ENCODE results near the gene NIP7. TPM values are rescaled to one million over a fixed set of nuclear protein-coding genes. Genes with fewer than 3 reads are reported as not detected.

Gene NIP7
- polyA plus RNA-seq, 2 donors: 16.4 to 22.3 TPM

DNA sequence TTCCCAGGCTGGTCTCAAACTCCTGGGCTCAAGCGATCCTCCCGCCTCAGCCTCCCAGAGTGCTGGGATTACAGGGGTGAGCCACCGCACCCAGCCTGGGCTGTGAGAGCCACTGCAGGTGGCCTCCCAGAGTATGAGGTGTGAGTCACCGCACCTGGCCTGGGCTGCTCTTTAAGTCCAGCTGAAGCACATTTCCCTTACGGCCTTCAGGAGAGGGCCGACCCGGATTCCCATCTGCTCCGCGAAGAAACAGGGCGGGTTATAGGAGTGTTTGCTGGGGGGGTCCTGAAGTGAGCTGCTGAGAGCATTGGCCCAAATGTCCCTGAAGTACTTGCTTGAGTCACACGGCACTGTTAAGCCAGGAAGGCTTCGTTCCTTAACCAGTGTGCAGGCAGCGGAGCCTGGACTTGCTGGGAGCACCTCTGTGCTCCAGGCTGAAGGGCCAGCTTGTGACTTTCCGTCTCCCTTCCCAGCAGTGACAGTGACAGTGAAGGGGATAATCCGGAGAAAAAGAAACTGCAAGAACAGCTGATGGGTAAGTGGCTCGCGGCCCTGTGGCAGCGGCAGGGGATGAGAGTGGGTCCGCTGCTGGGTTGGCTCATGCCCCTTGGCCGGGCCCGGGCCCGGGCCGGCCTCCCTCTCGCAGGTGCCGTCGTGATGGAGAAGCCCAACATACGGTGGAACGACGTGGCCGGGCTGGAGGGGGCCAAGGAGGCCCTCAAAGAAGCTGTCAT is 21.2 kb upstream of the NIP7 start:
- Histone ChIP-seq H3K27me3 (ENCODE audit: control insufficient read depth in 1 of 2, insufficient read depth in 2 of 2, low read length in 2 of 2) (no peaks in the 10 kb centered on the region), H3K4me1 (ENCODE audit: control insufficient read depth in 2 of 2, insufficient read depth in 2 of 2, low read length in 1 of 2) (no peaks in the 10 kb centered on the region), H3K36me3 (ENCODE audit: control insufficient read depth in 2 of 2, insufficient read depth in 2 of 2, low read length in 1 of 2) (peaks cover 31 to 70% of the 10 kb centered on the region in 2 donors), H3K27ac (ENCODE audit: low read depth in 2 of 2, low read length in 1 of 2) (no peak overlapping the region), H3K4me3 (ENCODE audit: low read depth in 1 of 2, low read length in 2 of 2) (no peak overlapping the region), H3K9me3 (ENCODE audit: control insufficient read depth in 2 of 2, insufficient read depth in 1 of 2, low read depth in 1 of 2, low read length in 1 of 2) (no peaks in the 10 kb centered on the region)
- 92 to 93% methylated on average over 30 of the region's 30 CpGs for WGBS, 2 donors

DNA sequence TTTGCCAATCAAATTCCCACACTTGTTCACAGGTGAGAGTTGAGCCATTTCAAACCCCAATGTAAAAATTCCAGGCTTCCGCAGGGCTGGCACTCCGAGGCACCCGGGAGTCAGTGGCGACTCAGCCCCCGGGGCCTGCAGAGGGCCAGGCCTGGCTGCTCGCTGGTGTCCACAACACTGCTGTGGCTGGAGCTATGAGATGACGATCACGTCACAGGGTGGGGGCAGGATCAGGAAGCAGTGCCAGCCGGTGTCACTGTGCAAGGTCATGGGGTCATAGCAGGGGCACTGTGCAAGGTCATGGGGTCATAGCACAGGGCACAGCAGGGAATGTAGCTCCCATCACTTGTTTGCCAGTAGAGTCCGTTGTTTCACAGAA is 20.7 kb upstream of the NIP7 start:
- H3K36me3 ChIP-seq (ENCODE audit: control insufficient read depth in 2 of 2, insufficient read depth in 2 of 2, low read length in 1 of 2): peaks cover 31 to 72% of the 10 kb centered on the region in 2 donors
- no peaks in the 10 kb centered on the region for H3K9me3 ChIP-seq (ENCODE audit: control insufficient read depth in 2 of 2, insufficient read depth in 1 of 2, low read depth in 1 of 2, low read length in 1 of 2)

DNA sequence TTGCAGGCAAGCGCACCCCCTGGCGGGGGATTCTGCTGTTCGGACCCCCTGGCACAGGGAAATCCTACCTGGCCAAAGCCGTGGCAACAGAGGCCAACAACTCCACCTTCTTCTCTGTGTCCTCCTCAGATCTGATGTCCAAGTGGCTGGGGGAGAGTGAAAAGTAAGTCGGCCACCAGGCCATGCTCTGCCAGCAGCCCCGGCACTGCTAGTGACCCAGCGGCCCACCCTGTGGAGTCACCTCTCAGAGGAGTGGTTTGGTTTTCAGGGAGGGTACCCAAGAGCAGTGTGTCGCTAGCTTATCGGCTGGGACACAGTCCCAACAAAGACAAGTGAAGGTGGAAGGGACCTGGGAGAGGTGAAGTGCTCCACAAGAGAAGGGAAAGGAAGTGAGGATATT is 20.2 kb upstream of the NIP7 start:
- Histone ChIP-seq H3K4me1 (ENCODE audit: control insufficient read depth in 2 of 2, insufficient read depth in 2 of 2, low read length in 1 of 2) (no peaks in the 10 kb centered on the region), H3K4me3 (ENCODE audit: low read depth in 1 of 2, low read length in 2 of 2) (no peak overlapping the region), H3K27me3 (ENCODE audit: control insufficient read depth in 1 of 2, insufficient read depth in 2 of 2, low read length in 2 of 2) (no peaks in the 10 kb centered on the region), H3K9me3 (ENCODE audit: control insufficient read depth in 2 of 2, insufficient read depth in 1 of 2, low read depth in 1 of 2, low read length in 1 of 2) (no peaks in the 10 kb centered on the region), H3K36me3 (ENCODE audit: control insufficient read depth in 2 of 2, insufficient read depth in 2 of 2, low read length in 1 of 2) (peaks cover 33 to 73% of the 10 kb centered on the region in 2 donors), H3K27ac (ENCODE audit: low read depth in 2 of 2, low read length in 1 of 2) (no peak overlapping the region)
- WGBS, 2 donors: 88 to 91% methylated on average over 9 of the region's 9 CpGs

More for the DNA sequence above, 20.7 kb upstream of the NIP7 start:
- WGBS, 2 donors: 74 to 82% methylated on average over 10 of the region's 10 CpGs
- no peaks in the 10 kb centered on the region for H3K27me3 ChIP-seq (ENCODE audit: control insufficient read depth in 1 of 2, insufficient read depth in 2 of 2, low read length in 2 of 2)
- H3K4me1 ChIP-seq (ENCODE audit: control insufficient read depth in 2 of 2, insufficient read depth in 2 of 2, low read length in 1 of 2): no peaks in the 10 kb centered on the region
- H3K27ac ChIP-seq (ENCODE audit: low read depth in 2 of 2, low read length in 1 of 2): no peak overlapping the region
- no peak overlapping the region for H3K4me3 ChIP-seq (ENCODE audit: low read depth in 1 of 2, low read length in 2 of 2)

DNA sequence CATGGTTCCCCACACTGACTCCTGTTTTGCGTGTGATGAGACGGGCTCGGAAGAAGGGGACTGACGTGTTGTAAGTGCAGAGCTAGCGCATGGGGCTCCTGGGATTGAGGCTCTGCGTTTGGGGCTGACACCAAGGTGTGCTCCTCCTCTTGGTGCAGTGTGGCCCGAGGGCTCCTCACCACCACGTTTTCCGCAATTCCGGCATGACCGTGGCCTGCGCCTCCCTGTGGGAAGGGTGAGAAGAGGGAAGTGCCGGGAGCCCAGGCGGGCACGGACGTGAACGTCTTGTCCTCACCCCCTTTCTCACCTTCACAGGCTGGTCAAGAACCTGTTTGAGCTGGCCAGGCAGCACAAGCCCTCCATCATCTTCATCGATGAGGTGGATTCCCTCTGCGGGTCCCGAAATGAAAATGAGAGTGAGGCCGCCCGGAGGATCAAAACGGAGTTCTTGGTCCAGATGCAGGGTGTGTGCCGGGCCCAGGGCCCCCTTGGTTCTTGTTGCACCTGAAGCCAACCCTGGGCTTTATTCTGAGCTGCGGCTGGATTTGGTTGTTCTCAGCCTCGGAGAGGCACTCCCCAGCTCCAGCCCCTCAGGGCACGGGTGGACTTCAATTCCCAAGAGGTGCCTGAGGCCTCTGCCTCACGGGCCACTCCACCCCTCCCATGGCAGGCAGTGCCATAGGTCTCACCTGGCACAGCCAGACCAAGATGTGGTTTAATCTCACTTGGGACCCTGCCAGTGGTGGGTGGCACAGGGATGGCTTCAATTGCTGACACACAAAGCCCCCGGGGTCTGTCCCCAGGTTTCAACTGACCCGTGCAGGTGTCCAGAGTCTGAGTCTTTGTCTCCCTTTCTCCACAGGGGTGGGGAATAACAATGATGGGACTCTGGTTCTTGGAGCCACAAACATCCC is 19.5 kb upstream of the NIP7 start:
- Histone ChIP-seq H3K36me3 (ENCODE audit: control insufficient read depth in 2 of 2, insufficient read depth in 2 of 2, low read length in 1 of 2) (peaks cover 33 to 74% of the 10 kb centered on the region in 2 donors), H3K27me3 (ENCODE audit: control insufficient read depth in 1 of 2, insufficient read depth in 2 of 2, low read length in 2 of 2) (no peaks in the 10 kb centered on the region), H3K9me3 (ENCODE audit: control insufficient read depth in 2 of 2, insufficient read depth in 1 of 2, low read depth in 1 of 2, low read length in 1 of 2) (no peaks in the 10 kb centered on the region), H3K4me3 (ENCODE audit: low read depth in 1 of 2, low read length in 2 of 2) (no peak overlapping the region), H3K27ac (ENCODE audit: low read depth in 2 of 2, low read length in 1 of 2) (no peak overlapping the region), H3K4me1 (ENCODE audit: control insufficient read depth in 2 of 2, insufficient read depth in 2 of 2, low read length in 1 of 2) (peaks cover 0 to 3% of the 10 kb centered on the region in 2 donors)
- WGBS, 2 donors: 88 to 90% methylated on average over 30 of the region's 30 CpGs

DNA sequence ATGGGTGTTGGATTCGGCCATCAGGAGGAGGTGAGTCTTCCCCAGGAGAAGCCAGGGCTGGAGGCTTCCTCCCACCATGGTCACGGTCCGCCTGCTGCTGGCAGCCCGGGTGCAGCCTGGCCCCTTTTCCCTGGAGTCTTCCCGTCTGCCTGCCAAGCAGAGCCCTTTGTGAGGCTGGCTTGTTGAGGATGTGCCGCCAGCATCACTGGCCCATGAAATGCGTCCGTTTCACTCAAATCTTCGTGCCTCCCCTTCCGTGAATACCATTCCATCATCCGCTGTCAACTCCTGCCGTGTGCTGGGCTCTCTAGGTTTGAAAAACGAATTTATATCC is 18.9 kb upstream of the NIP7 start:
- Histone ChIP-seq H3K9me3 (ENCODE audit: control insufficient read depth in 2 of 2, insufficient read depth in 1 of 2, low read depth in 1 of 2, low read length in 1 of 2) (no peaks in the 10 kb centered on the region), H3K27me3 (ENCODE audit: control insufficient read depth in 1 of 2, insufficient read depth in 2 of 2, low read length in 2 of 2) (no peaks in the 10 kb centered on the region), H3K4me3 (ENCODE audit: low read depth in 1 of 2, low read length in 2 of 2) (no peak overlapping the region), H3K36me3 (ENCODE audit: control insufficient read depth in 2 of 2, insufficient read depth in 2 of 2, low read length in 1 of 2) (peaks cover 33 to 72% of the 10 kb centered on the region in 2 donors), H3K27ac (ENCODE audit: low read depth in 2 of 2, low read length in 1 of 2) (no peak overlapping the region), H3K4me1 (ENCODE audit: control insufficient read depth in 2 of 2, insufficient read depth in 2 of 2, low read length in 1 of 2) (peaks cover 0 to 3% of the 10 kb centered on the region in 2 donors)
- 73 to 81% methylated on average over 13 of the region's 13 CpGs for WGBS, 2 donors

DNA sequence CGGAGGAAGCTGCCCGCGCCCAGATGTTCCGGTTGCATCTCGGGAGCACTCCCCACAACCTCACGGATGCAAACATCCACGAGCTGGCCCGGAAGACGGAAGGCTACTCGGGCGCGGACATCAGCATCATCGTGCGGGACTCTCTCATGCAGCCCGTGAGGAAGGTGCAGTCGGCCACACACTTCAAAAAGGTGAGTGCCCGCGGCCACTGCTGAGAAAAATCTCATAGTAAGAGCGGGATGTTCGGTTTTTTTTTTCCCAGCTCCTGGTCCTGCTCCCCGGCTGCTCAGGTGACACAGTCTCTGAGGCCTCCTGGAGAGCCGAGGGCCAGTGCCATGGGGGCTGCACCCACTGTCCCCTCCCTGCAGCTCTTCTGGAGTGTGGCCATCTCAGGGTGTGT is 18.5 kb upstream of the NIP7 start:
- Histone ChIP-seq H3K4me1 (ENCODE audit: control insufficient read depth in 2 of 2, insufficient read depth in 2 of 2, low read length in 1 of 2) (peaks cover under 1 to 5% of the 10 kb centered on the region in 2 donors), H3K27me3 (ENCODE audit: control insufficient read depth in 1 of 2, insufficient read depth in 2 of 2, low read length in 2 of 2) (no peaks in the 10 kb centered on the region), H3K9me3 (ENCODE audit: control insufficient read depth in 2 of 2, insufficient read depth in 1 of 2, low read depth in 1 of 2, low read length in 1 of 2) (no peaks in the 10 kb centered on the region), H3K36me3 (ENCODE audit: control insufficient read depth in 2 of 2, insufficient read depth in 2 of 2, low read length in 1 of 2) (peaks cover 29 to 71% of the 10 kb centered on the region in 2 donors), H3K27ac (ENCODE audit: low read depth in 2 of 2, low read length in 1 of 2) (no peak overlapping the region), H3K4me3 (ENCODE audit: low read depth in 1 of 2, low read length in 2 of 2) (no peak overlapping the region)
- 91% methylated on average over 22 of the region's 22 CpGs for WGBS, 2 donors

GRCh38 chr16:69322343-69322742 is 17.2 kb upstream of the NIP7 start:
- Histone ChIP-seq H3K27ac (ENCODE audit: low read depth in 2 of 2, low read length in 1 of 2) (no peak overlapping the region), H3K27me3 (ENCODE audit: control insufficient read depth in 1 of 2, insufficient read depth in 2 of 2, low read length in 2 of 2) (no peaks in the 10 kb centered on the region), H3K36me3 (ENCODE audit: control insufficient read depth in 2 of 2, insufficient read depth in 2 of 2, low read length in 1 of 2) (peaks cover 20 to 63% of the 10 kb centered on the region in 2 donors), H3K4me1 (ENCODE audit: control insufficient read depth in 2 of 2, insufficient read depth in 2 of 2, low read length in 1 of 2) (peaks cover 2 to 5% of the 10 kb centered on the region in 2 donors), H3K4me3 (ENCODE audit: low read depth in 1 of 2, low read length in 2 of 2) (no peak overlapping the region), H3K9me3 (ENCODE audit: control insufficient read depth in 2 of 2, insufficient read depth in 1 of 2, low read depth in 1 of 2, low read length in 1 of 2) (no peaks in the 10 kb centered on the region)
- WGBS, 2 donors: 88 to 92% methylated on average over 7 of the region's 7 CpGs

- Histone ChIP-seq H3K4me1 (ENCODE audit: control insufficient read depth in 2 of 2, insufficient read depth in 2 of 2, low read length in 1 of 2) (peaks cover 4 to 7% of the 10 kb centered on the region in 2 donors), H3K9me3 (ENCODE audit: control insufficient read depth in 2 of 2, insufficient read depth in 1 of 2, low read depth in 1 of 2, low read length in 1 of 2) (no peaks in the 10 kb centered on the region), H3K27me3 (ENCODE audit: control insufficient read depth in 1 of 2, insufficient read depth in 2 of 2, low read length in 2 of 2) (no peaks in the 10 kb centered on the region), H3K27ac (ENCODE audit: low read depth in 2 of 2, low read length in 1 of 2) (no peak overlapping the region), H3K4me3 (ENCODE audit: low read depth in 1 of 2, low read length in 2 of 2) (no peak overlapping the region), H3K36me3 (ENCODE audit: control insufficient read depth in 2 of 2, insufficient read depth in 2 of 2, low read length in 1 of 2) (peaks cover 20 to 58% of the 10 kb centered on the region in 2 donors)
- WGBS, 2 donors: 87 to 93% methylated on average over 14 of the region's 14 CpGs
Measured at GRCh38 chr16:69323415-69323814, 16.2 kb upstream of the NIP7 start.

DNA sequence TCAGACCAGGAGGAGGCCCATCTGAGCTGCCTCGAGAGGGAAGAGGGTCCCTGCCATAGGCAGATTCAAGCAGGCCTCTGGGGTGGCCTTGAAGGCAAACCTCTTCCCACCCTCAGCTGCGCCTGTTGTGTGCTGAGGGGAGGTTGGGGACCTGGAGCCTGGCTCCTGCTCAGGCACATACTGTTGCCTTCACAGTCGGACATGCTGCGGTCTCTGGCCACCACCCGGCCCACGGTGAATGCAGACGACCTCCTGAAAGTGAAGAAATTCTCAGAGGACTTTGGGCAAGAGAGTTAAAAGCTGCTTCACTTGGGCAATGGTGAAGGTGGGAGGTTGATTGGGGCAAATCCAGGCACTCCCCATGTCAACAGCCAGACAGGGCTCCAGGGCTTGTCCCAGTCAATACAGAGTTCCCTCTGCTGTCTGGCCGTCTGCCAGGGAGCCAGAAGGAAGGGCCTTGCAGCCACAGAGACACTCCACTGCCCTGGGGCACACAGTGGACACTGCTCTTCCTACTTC is 15.5 kb upstream of the NIP7 start:
- Histone ChIP-seq H3K4me1 (ENCODE audit: control insufficient read depth in 2 of 2, insufficient read depth in 2 of 2, low read length in 1 of 2) (peaks cover 9 to 10% of the 10 kb centered on the region in 2 donors), H3K9me3 (ENCODE audit: control insufficient read depth in 2 of 2, insufficient read depth in 1 of 2, low read depth in 1 of 2, low read length in 1 of 2) (no peaks in the 10 kb centered on the region), H3K4me3 (ENCODE audit: low read depth in 1 of 2, low read length in 2 of 2) (no peak overlapping the region), H3K27me3 (ENCODE audit: control insufficient read depth in 1 of 2, insufficient read depth in 2 of 2, low read length in 2 of 2) (no peaks in the 10 kb centered on the region), H3K27ac (ENCODE audit: low read depth in 2 of 2, low read length in 1 of 2) (peak overlapping the region in 1 of 2 donors; percentile 16), H3K36me3 (ENCODE audit: control insufficient read depth in 2 of 2, insufficient read depth in 2 of 2, low read length in 1 of 2) (peaks cover 20 to 54% of the 10 kb centered on the region in 2 donors)
- 77 to 79% methylated on average over 8 of the region's 8 CpGs for WGBS, 2 donors

Measured in esophagus (tissue), 2 donors.